Neural cell (in vitro differentiated cells): Measurements from ENCODE around the gene DAPK2. TPM values are rescaled to one million over a fixed set of nuclear protein-coding genes. Genes with fewer than 3 reads are reported as not detected.
A peak's percentile ranks its signal among the peaks of the same experiment; 100 is the strongest.

Experiments
- H2AFZ ChIP-seq: fragments of 200-600, 300-800 bp; sonication (generic), shearing (Covaris generic); 2 replicates; pipeline ENCODE4 v1.6.0; 2014; ENCODE audit warnings: low read depth, mild to moderate bottlenecking, antibody characterized with exemption, low read length, moderate library complexity
- H3F3A ChIP-seq: fragments of 200-600 bp; shearing (Covaris generic); 2 replicates; pipeline ENCODE4 v1.6.1; 2016; ENCODE audit warnings: mild to moderate bottlenecking, moderate library complexity, mixed read lengths, antibody characterized with exemption, low read length; ENCODE audit not compliant: insufficient read depth, poor library complexity, severe bottlenecking
- H3K27ac ChIP-seq: fragments of 200-600, 300-800 bp; sonication (generic), shearing (Covaris generic); 2 replicates; pipeline ENCODE4 v1.5.1; 2014; ENCODE audit warnings: mild to moderate bottlenecking, low read length, moderate library complexity
- H3K27me3 ChIP-seq: fragments of 300-800, 200-600 bp; sonication (generic), shearing (Covaris generic); 2 replicates; pipeline ENCODE4 v1.6.0; 2014; ENCODE audit warnings: mild to moderate bottlenecking, low read depth, low read length, moderate library complexity; ENCODE audit not compliant: insufficient read depth
- H3K36me3 ChIP-seq: fragments of 300-800, 200-600 bp; sonication (generic), shearing (Covaris generic); 2 replicates; pipeline ENCODE4 v1.5.1; 2014; ENCODE audit warnings: mild to moderate bottlenecking, antibody characterized with exemption, low read length, moderate library complexity; ENCODE audit not compliant: insufficient read depth
- H3K4me2 ChIP-seq: fragments of 300-800, 200-600 bp; sonication (generic), shearing (Covaris generic); 2 replicates; pipeline ENCODE4 v1.6.0; 2014; ENCODE audit warnings: mild to moderate bottlenecking, low read length
- H3K4me3 ChIP-seq: fragments of 300-800, 200-600 bp; sonication (generic), shearing (Covaris generic); 2 replicates; pipeline ENCODE4 v1.5.1; 2014; ENCODE audit warnings: mild to moderate bottlenecking, low read length, moderate library complexity
- H3K79me2 ChIP-seq: fragments of 200-600 bp; shearing (Covaris generic); replicated peaks from 2 replicates; pipeline ENCODE4 v1.6.0; 2014; ENCODE audit warnings: mild to moderate bottlenecking, low read length, moderate library complexity; ENCODE audit not compliant: insufficient read depth
- H3K9ac ChIP-seq: fragments of 300-800, 200-600 bp; sonication (generic), shearing (Covaris generic); 2 replicates; pipeline ENCODE4 v1.6.1; 2016; ENCODE audit warnings: mild to moderate bottlenecking, low read length, mixed read lengths
- H3K9me2 ChIP-seq: fragments of 200-600 bp; shearing (Covaris generic); 2 replicates; pipeline ENCODE4 v1.6.1; 2016; ENCODE audit warnings: mild to moderate bottlenecking, low read length, mixed read lengths; ENCODE audit not compliant: insufficient read depth
- H3K9me3 ChIP-seq: fragments of 200-600, 300-800 bp; sonication (generic), shearing (Covaris generic); 2 replicates; pipeline ENCODE4 v1.6.1; 2016; ENCODE audit warnings: mild to moderate bottlenecking, mixed run types, low read length, moderate library complexity, mixed read lengths
- H4K20me1 ChIP-seq: fragments of 200-600 bp; shearing (Covaris generic); 2 replicates; pipeline ENCODE4 v1.6.1; 2016; ENCODE audit warnings: mild to moderate bottlenecking, mixed run types; ENCODE audit not compliant: insufficient read depth
- CTCF ChIP-seq: fragments of 450-650 bp; IDR thresholded peaks from 2 replicates; pipeline ENCODE4 v1.5.1; 2014; ENCODE audit warnings: antibody characterized with exemption, mild to moderate bottlenecking, moderate library complexity; ENCODE audit not compliant: poor library complexity, severe bottlenecking
- EP300 ChIP-seq: fragments of 450-650 bp; conservative IDR thresholded peaks from 2 replicates; pipeline ENCODE4 v1.6.1; 2014; ENCODE audit warnings: antibody characterized with exemption, mild to moderate bottlenecking, moderate library complexity; ENCODE audit not compliant: poor library complexity, severe bottlenecking
- EZH2 ChIP-seq: fragments of 200-600, 300-800 bp; shearing (Covaris generic), sonication (generic); IDR thresholded peaks from 2 replicates; pipeline ENCODE4 v1.6.1; 2014; ENCODE audit warnings: antibody characterized with exemption, low read length, borderline replicate concordance, mild to moderate bottlenecking; ENCODE audit not compliant: insufficient read depth, poor library complexity, severe bottlenecking
- MXI1 ChIP-seq: fragments of 450-650 bp; conservative IDR thresholded peaks from 2 replicates; pipeline ENCODE4 v1.6.1; 2014; ENCODE audit warnings: antibody characterized with exemption, mild to moderate bottlenecking; ENCODE audit not compliant: poor library complexity, severe bottlenecking
- POLR2AphosphoS5 ChIP-seq: IDR thresholded peaks from 2 replicates; pipeline ENCODE4 v1.6.1; 2012
- RAD21 ChIP-seq: fragments of 450-650 bp; conservative IDR thresholded peaks from 2 replicates; pipeline ENCODE4 v1.6.1; 2014; ENCODE audit warnings: antibody characterized with exemption, mild to moderate bottlenecking, moderate library complexity
- SMC3 ChIP-seq: fragments of 450-650 bp; conservative IDR thresholded peaks from 2 replicates; pipeline ENCODE4 v1.6.1; 2014; ENCODE audit warnings: antibody characterized with exemption, mild to moderate bottlenecking, moderate library complexity; ENCODE audit not compliant: poor library complexity
- TAF1 ChIP-seq: IDR thresholded peaks from 2 replicates; pipeline ENCODE4 v1.6.1; 2012; ENCODE audit warnings: low read depth
- polyA plus RNA-seq: library from polyadenylated mRNA; depleted of rRNA; stranded (reverse); fragments of >200 nt; gene quantifications from 2 replicates; pipeline ENCODE4 v1.2.3, GENCODE V29; 2014
- TF ChIP-seq, protein P1 (sequence below): IDR thresholded peaks from 2 replicates; pipeline ENCODE4 v1.6.1; 2012; ENCODE audit warnings: borderline replicate concordance

Gene DAPK2
- polyA plus RNA-seq, 1 donor from 2014 or later = 0.78 TPM

- H2AFZ ChIP-seq = no peak overlapping the region
- H3K9me3 ChIP-seq = no peaks in the 10 kb centered on the region
- H3K9ac ChIP-seq = no peak overlapping the region
Observed at GRCh38 chr15:64045774-64046420, 388 bp downstream of the DAPK2 start.

DNA sequence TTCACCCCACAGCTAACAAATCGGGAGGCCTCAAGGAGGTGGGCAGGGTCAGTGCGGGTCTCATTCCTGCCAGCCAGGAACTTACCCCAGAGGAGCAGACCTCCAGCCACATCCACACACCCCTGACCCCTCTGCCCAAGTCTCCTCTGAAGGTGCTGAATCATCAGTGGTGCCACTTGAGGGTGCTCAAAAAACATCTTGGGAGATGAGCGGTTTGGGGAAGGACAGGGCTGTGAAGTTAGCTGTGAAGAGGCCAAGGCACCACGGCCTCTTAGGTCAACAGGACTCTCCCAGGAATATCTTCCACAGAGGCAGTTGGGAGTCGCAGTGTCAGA lies 1.2 kb downstream of the DAPK2 start:
- Histone ChIP-seq H4K20me1 (no peaks in the 10 kb centered on the region), H3K4me2 (no peak overlapping the region), H3K9ac (no peak overlapping the region), H3K36me3 (no peaks in the 10 kb centered on the region), H3F3A (no peaks in the 10 kb centered on the region), H3K9me2 (no peaks in the 10 kb centered on the region), H3K9me3 (no peaks in the 10 kb centered on the region), H3K4me3 (no peak overlapping the region), H3K27me3 (peaks cover 16% of the 10 kb centered on the region), H3K27ac (no peak overlapping the region), H2AFZ (no peak overlapping the region), H3K79me2 (no peaks in the 10 kb centered on the region)
- no peak for TF ChIP-seq RAD21
- TF ChIP-seq, protein P1, sequence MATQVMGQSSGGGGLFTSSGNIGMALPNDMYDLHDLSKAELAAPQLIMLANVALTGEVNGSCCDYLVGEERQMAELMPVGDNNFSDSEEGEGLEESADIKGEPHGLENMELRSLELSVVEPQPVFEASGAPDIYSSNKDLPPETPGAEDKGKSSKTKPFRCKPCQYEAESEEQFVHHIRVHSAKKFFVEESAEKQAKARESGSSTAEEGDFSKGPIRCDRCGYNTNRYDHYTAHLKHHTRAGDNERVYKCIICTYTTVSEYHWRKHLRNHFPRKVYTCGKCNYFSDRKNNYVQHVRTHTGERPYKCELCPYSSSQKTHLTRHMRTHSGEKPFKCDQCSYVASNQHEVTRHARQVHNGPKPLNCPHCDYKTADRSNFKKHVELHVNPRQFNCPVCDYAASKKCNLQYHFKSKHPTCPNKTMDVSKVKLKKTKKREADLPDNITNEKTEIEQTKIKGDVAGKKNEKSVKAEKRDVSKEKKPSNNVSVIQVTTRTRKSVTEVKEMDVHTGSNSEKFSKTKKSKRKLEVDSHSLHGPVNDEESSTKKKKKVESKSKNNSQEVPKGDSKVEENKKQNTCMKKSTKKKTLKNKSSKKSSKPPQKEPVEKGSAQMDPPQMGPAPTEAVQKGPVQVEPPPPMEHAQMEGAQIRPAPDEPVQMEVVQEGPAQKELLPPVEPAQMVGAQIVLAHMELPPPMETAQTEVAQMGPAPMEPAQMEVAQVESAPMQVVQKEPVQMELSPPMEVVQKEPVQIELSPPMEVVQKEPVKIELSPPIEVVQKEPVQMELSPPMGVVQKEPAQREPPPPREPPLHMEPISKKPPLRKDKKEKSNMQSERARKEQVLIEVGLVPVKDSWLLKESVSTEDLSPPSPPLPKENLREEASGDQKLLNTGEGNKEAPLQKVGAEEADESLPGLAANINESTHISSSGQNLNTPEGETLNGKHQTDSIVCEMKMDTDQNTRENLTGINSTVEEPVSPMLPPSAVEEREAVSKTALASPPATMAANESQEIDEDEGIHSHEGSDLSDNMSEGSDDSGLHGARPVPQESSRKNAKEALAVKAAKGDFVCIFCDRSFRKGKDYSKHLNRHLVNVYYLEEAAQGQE = no peak
- no peak for TF ChIP-seq TAF1
- TF ChIP-seq EP300 = no peak
- TF ChIP-seq CTCF = no peak
- no peak for TF ChIP-seq EZH2
- TF ChIP-seq SMC3 = no peak
- TF ChIP-seq POLR2AphosphoS5 = no peak

More at GRCh38 chr15:64045774-64046420, 388 bp downstream of the DAPK2 start:
- H3K27ac ChIP-seq = no peak overlapping the region
- H3K79me2 ChIP-seq = no peaks in the 10 kb centered on the region
- H3K36me3 ChIP-seq = no peaks in the 10 kb centered on the region
- H3F3A ChIP-seq = no peaks in the 10 kb centered on the region
- peak overlapping the region; percentile 54 for H3K4me3 ChIP-seq
- H3K9me2 ChIP-seq = no peaks in the 10 kb centered on the region
- H4K20me1 ChIP-seq = no peaks in the 10 kb centered on the region
- TF ChIP-seq EP300 (no peak), CTCF (no peak), TAF1 (no peak), POLR2AphosphoS5 (no peak), SMC3 (no peak), MXI1 (no peak), RAD21 (no peak), EZH2 (no peak)
- TF ChIP-seq, protein P1 = no peak
- peaks cover 16% of the 10 kb centered on the region for H3K27me3 ChIP-seq
- no peak overlapping the region for H3K4me2 ChIP-seq
